C4-2B (cell line): ENCODE data around the gene TMCO4.
"Not testable (repeated sequence)": the region's sequence is repeated elsewhere in the genome, so short reads cannot be mapped to it uniquely, and the experiment has no call there.

Source experiments
- H3K27ac ChIP-seq: fragments of 450-650 bp; 2 replicates; pipeline ENCODE4 v1.5.1; 2017
- ZFX ChIP-seq: fragments of 450-650 bp; IDR thresholded peaks from 2 replicates; pipeline ENCODE4 v1.6.1; 2017
- TF ChIP-seq, protein P1 (sequence below): fragments of 450-650 bp; conservative IDR thresholded peaks from 2 replicates; pipeline ENCODE4 v1.5.1; 2017; ENCODE audit warnings: mild to moderate bottlenecking

Gene TMCO4

DNA sequence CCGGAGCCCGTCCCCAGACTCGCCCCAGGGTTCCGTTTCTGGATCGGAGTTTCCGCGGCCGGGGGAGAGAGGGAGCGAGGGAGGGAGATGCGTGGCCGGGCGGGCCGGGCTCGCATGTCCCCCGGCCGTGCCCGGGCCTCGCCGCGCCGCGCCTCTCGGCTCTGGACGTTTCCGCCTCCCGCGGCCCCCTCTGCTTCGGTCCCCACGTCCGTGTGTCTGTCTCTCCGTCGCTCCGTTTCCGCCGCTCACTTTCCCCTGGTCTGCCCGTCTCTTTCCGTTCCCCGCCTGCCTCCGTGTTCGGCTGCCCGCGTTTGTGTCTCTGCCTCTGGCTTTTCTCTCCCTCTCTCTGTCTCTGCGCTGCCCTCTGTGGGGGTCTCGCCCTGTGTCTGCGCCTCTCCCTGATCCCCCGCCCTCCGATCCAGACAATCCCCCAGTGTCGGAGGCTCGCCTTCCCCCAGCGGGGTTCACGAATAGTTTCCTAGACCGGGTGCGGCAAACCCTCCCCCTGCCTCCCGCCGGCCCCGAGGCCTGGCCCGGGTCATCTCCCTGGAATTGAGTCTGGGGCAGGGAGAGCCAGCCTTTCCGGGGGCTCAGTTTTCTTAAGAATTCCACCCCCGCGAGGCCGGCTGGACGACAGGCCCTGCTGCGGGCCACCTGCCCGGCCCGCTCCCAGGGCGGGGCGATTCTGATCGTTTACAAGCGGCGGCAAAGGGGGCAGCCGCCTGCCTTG lies 154.9 kb downstream of the TMCO4 start:
- H3K27ac ChIP-seq, result no peak overlapping the region
- TF ChIP-seq, protein P1, sequence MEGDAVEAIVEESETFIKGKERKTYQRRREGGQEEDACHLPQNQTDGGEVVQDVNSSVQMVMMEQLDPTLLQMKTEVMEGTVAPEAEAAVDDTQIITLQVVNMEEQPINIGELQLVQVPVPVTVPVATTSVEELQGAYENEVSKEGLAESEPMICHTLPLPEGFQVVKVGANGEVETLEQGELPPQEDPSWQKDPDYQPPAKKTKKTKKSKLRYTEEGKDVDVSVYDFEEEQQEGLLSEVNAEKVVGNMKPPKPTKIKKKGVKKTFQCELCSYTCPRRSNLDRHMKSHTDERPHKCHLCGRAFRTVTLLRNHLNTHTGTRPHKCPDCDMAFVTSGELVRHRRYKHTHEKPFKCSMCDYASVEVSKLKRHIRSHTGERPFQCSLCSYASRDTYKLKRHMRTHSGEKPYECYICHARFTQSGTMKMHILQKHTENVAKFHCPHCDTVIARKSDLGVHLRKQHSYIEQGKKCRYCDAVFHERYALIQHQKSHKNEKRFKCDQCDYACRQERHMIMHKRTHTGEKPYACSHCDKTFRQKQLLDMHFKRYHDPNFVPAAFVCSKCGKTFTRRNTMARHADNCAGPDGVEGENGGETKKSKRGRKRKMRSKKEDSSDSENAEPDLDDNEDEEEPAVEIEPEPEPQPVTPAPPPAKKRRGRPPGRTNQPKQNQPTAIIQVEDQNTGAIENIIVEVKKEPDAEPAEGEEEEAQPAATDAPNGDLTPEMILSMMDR, result no peak
- TF ChIP-seq ZFX, result no peak

DNA sequence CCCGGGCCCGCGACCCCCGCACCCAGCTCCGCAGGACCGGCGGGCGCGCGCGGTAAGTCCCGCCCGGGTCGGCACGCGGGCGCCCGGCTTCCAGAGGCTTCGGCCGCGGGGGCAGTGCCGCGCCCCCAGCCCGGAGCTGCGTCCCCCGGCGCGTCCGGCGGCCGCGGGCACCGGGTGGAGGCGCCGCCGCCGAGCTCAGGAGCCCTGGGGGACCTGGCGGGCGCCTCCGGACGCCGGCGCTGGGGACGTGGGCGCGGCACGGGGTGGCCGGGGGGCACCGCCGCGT lies 155.4 kb downstream of the TMCO4 start:
- no peak overlapping the region for H3K27ac ChIP-seq
- TF ChIP-seq, protein P1, result no peak
- TF ChIP-seq ZFX, result no peak

DNA sequence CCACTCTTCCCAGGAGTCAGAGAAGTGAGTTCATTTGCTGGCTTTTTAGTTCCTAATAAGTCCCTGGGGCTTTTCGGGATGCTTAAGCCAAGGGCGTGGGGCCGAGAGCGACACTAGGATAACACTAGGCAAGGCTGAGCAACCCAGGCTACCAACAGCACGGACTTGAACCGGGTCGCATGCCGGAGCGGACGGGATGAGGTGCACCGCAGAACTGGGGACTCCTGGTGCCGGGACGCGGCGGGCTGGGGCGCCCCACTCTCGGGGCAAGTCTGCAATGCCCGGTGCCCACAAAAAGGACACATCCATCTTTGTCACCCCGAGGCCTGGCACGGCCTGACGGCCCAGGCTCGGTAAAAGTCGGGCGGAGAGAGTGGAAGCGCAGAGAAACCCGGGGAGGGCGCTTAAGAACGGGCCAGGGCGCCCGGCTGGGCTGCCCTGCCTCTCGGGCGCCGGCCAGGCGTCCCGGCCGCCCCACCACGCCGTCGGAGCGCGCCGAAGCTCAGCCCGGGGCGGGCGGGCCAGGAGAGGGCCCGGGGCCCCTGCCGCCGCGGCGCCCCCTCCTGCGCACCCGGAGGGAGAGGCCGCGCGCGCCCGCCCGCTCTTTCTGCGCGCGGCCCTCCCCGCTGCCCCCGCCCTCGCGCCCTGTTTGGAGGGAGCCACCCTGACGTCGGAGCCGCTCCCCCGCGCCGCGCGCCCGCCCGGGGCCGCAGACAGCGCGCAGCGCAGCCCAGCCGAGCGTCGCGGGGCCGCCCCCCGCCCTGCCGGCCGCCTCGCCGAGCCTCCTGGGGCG lies 155.9 kb downstream of the TMCO4 start, which contains the start of gene NBL1:
Gene NBL1, plus strand, starts transcription at position 710 of the 793 bp plus-strand sequence. CDS start 10,720 bp downstream, outside the sequence.
- no peak for TF ChIP-seq ZFX
- TF ChIP-seq, protein P1, result no peak
- no peak within 1 kb of the TSS for H3K27ac ChIP-seq

DNA sequence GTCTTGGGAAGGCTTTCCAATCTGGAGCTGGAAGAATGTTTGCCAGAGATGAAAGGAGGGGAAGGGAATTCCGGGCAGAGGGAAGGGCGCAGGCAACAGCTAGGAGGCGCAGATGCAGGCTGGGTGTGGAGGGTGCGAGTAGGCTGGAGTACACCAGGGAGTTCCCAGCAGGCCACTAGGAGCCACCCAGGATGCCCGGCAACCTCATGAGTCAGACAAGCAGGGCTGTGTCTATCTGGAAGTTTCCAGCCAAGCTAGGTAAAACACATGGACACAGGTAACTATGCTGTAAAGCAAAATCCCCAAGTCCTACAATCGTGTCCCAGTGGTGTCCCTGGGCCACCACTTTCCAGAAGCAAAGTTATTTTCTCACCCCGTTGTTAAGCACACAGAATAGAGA lies 156.6 kb downstream of the TMCO4 start:
- TF ChIP-seq ZFX, result no peak
- TF ChIP-seq, protein P1, result no peak
- H3K27ac ChIP-seq, result no peak overlapping the region

DNA sequence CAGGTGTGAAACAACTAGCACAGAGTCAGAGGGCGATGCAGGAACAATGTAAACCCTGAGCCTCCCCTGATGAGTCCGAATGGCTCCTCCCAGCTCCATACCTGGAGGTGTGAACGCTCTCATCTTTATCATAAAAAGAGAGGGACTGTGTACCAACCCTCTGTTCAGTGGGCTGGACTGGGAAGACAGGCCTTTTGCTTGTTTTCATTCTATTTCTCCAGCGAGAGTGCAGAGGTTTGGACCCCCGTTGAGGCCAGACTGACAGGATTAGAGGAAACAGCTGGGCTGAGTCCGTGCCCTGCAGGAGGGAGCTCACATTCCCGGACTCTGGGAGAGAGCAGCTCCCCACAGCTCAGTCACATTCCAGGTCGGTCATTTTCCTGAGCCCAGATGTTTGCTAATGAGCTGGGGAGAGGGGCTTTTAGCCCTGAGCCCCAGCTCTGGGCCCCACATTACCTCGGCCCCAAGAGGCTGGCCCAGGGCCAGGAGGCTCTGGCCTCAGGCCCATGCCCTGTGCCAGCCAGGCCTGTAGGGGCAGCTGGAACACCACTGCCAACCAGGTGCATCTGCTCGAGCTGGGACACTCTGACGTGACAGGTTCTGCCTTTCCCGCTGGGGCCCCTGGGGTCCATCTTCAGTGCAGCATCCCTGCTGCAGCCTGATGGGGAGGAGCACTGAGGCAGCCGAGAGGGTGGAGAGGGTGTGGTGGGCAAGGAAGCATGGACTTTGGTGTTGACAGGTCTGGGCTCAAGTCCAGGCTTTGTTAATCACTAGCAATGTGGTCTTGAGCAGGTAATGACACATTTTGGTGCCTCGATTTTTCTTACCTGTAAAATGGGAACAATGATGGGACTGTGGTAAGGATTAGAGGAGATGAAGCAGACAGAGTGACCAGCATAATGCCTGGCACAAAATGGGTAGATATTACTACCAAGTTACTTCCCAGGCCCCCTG lies 159.1 kb downstream of the TMCO4 start:
- TF ChIP-seq ZFX, result no peak
- TF ChIP-seq, protein P1, result no peak
- H3K27ac ChIP-seq, result no peak overlapping the region

DNA sequence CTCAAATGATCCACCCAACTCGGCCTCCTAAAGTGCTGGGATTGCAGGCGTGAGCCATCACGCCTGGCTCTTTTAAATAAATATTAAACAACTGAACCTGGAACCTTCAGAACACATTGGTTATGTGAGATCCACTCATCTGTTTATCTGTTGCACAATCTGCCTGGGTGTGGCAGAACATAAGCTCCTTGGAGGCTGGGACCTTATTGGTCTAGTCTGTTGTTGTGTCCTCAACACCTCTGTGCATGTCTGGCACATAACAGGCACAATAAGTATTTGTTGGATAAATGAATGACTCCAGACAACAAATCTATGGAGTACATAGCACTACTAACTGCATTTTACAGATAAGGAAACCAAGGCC lies 159.7 kb downstream of the TMCO4 start:
- no peak overlapping the region for H3K27ac ChIP-seq
- TF ChIP-seq, protein P1, result no peak
- TF ChIP-seq ZFX, result no peak

DNA sequence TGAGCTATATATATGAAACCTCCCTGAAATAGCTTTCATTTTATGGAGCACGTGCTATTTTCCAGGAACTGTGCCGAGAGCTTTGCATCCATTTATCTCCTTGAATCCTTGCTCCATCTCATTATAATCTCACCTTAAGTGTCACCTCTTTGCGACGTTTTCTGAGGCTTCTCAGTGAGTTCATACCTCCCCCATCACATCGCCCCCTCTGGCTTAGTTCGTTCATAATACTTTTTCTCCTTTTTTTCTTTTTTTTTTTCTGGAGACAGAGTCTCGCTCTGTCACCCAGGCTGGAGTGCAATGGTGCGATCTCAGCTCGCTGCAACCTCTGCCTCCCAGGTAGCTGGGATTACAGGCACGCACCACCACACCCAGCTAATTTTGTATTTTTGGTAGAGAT lies 160.5 kb downstream of the TMCO4 start:
- H3K27ac ChIP-seq, result not testable (repeated sequence)
